ENCODE results near the gene TTLL12. TPM values are rescaled to one million over a fixed set of nuclear protein-coding genes. Genes with fewer than 3 reads are reported as not detected.

The TTLL12 gene
- total RNA-seq, 1 experiment from 2014 or later: 63.4 TPM

GRCh38 chr22:43144949-43145348 lies 42.0 kb downstream of the TTLL12 start:
- H3K27ac Mint-ChIP-seq (ENCODE audit: unreplicated experiment): no peak overlapping the region
- no TSS peak for BruUV-seq (replicated peaks)
- CTCF ChIA-PET: no interaction called here
- DNase-seq: no peak
- H3K4me1 Mint-ChIP-seq (ENCODE audit: low read depth, unreplicated experiment): no peaks in the 10 kb centered on the region
- H3K9me3 Mint-ChIP-seq (ENCODE audit: low read depth, unreplicated experiment): no peaks in the 10 kb centered on the region
- no peak for TF ChIP-seq CTCF (IDR thresholded peaks at IDR 0.05; ENCODE audit: unreplicated experiment)
- intact Hi-C loops (cut with micrococcal nuclease; ENCODE audit: unreplicated experiment): no loop called here
- H3K36me3 Mint-ChIP-seq (ENCODE audit: insufficient read depth, unreplicated experiment): peaks cover 31% of the 10 kb centered on the region
- no peak overlapping the region for H3K4me3 Mint-ChIP-seq (ENCODE audit: low read depth, unreplicated experiment)
- no peaks in the 10 kb centered on the region for H3K27me3 Mint-ChIP-seq (ENCODE audit: unreplicated experiment)

GRCh38 chr22:43142880-43143562 lies 43.9 kb downstream of the TTLL12 start, which contains the start of gene MCAT:
MCAT (minus strand) TSS chr22:43143398; CDS start chr22:43143348, 50 bp downstream.
- no peak for TF ChIP-seq CTCF (IDR thresholded peaks at IDR 0.05; ENCODE audit: unreplicated experiment)
- CTCF ChIA-PET: no interaction called here
- DNase-seq: peak; percentile 89
- H3K9me3 Mint-ChIP-seq (ENCODE audit: low read depth, unreplicated experiment): no peaks in the 10 kb centered on the region
- intact Hi-C loops (cut with micrococcal nuclease; ENCODE audit: unreplicated experiment): no loop called here
- H3K36me3 Mint-ChIP-seq (ENCODE audit: insufficient read depth, unreplicated experiment): peaks cover 46% of the 10 kb centered on the region
- H3K27ac Mint-ChIP-seq (ENCODE audit: unreplicated experiment): peak within 1 kb of the TSS; percentile 83
- TSS peak; percentile 47 for BruUV-seq (replicated peaks)
- H3K27me3 Mint-ChIP-seq (ENCODE audit: unreplicated experiment): no peaks in the 10 kb centered on the region
- H3K4me1 Mint-ChIP-seq (ENCODE audit: low read depth, unreplicated experiment): no peaks in the 10 kb centered on the region
- peak within 1 kb of the TSS; percentile 94 for H3K4me3 Mint-ChIP-seq (ENCODE audit: low read depth, unreplicated experiment)

GRCh38 chr22:43136801-43137200 lies 50.1 kb downstream of the TTLL12 start:
- Mint-ChIP-seq H3K36me3 (ENCODE audit: insufficient read depth, unreplicated experiment) (peaks cover 68% of the 10 kb centered on the region), H3K27ac (ENCODE audit: unreplicated experiment) (no peak overlapping the region)

GRCh38 chr22:43136255-43136654 lies 50.7 kb downstream of the TTLL12 start:
- H3K4me1 Mint-ChIP-seq (ENCODE audit: low read depth, unreplicated experiment): no peaks in the 10 kb centered on the region
- no peaks in the 10 kb centered on the region for H3K27me3 Mint-ChIP-seq (ENCODE audit: unreplicated experiment)
- no peak overlapping the region for H3K27ac Mint-ChIP-seq (ENCODE audit: unreplicated experiment)
- TF ChIP-seq CTCF (IDR thresholded peaks at IDR 0.05; ENCODE audit: unreplicated experiment): peak; percentile 90
- BruUV-seq (replicated peaks): no TSS peak
- intact Hi-C loops (cut with micrococcal nuclease; ENCODE audit: unreplicated experiment): no loop called here
- no peaks in the 10 kb centered on the region for H3K9me3 Mint-ChIP-seq (ENCODE audit: low read depth, unreplicated experiment)
- peaks cover 72% of the 10 kb centered on the region for H3K36me3 Mint-ChIP-seq (ENCODE audit: insufficient read depth, unreplicated experiment)
- H3K4me3 Mint-ChIP-seq (ENCODE audit: low read depth, unreplicated experiment): no peak overlapping the region
- DNase-seq: peak; percentile 66
- CTCF ChIA-PET: no interaction called here

More at GRCh38 chr22:43136801-43137200, 50.1 kb downstream of the TTLL12 start:
- DNase-seq: no peak
- intact Hi-C loops (cut with micrococcal nuclease; ENCODE audit: unreplicated experiment): no loop called here
- H3K4me1 Mint-ChIP-seq (ENCODE audit: low read depth, unreplicated experiment): no peaks in the 10 kb centered on the region
- no peaks in the 10 kb centered on the region for H3K9me3 Mint-ChIP-seq (ENCODE audit: low read depth, unreplicated experiment)
- no peak overlapping the region for H3K4me3 Mint-ChIP-seq (ENCODE audit: low read depth, unreplicated experiment)
- H3K27me3 Mint-ChIP-seq (ENCODE audit: unreplicated experiment): no peaks in the 10 kb centered on the region
- no TSS peak for BruUV-seq (replicated peaks)
- TF ChIP-seq CTCF (IDR thresholded peaks at IDR 0.05; ENCODE audit: unreplicated experiment): no peak
- CTCF ChIA-PET: no interaction called here

Data from Calu3 (cell line).